ACHN (cell line): ENCODE data around the gene AXDND1.
"Not testable (repeated sequence)": the region's sequence is repeated elsewhere in the genome, so short reads cannot be mapped to it uniquely, and the experiment has no call there.

Experiments
- DNase-seq: peaks from one replicate; pipeline ENCODE4 v3.0.0-alpha.2; 2015
- in situ Hi-C: cut with HindIII; loops from 2 replicates; pipeline ENCODE4 v1.10.0; 2017; ENCODE audit warnings: low sequenced_read_pairs, low pct_ligation_motif_present, low pct_unique_long_range_greater_than_20kb

The AXDND1 gene

DNA sequence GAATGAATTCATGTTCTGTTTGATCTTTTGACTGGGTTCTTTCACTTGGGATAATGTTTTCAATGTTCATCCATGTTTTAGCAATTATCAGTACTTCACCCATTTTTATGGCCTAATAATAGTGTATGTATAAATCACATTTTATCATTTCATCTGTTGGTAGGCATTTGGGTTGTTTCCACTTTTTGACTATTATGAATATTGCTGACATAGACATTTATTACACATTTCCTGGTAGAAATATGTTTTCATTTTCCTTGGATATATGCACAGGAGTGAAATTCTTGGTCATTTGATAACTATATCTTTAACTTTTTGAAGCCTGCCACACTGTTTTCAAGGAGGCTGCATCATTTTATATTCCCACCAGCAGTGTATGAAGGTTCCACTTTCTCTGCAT is 79.8 kb downstream of the AXDND1 start:
- DNase-seq, result no peak
- in situ Hi-C loops, result no loop called here

DNA sequence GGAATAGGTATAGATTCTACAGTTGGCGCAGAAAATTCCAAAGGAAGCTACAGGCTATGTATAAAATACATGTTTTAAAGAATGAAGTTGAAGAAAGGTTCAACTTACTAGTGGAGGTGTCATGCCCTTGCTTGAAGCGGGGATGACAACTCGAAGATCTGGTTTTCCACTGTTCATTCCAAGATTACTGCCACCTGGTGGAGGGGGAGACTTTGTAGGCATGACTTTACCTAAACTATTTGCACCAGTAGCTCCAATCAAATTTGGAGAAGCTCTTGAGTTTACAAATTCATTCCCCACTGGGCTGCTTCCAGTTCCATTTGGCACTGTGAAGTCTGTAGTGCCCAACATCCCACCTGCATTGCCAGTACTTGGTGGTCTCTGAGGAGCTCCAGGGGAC is 81.7 kb downstream of the AXDND1 start:
- DNase-seq, result peak; percentile 37
- in situ Hi-C loops, result no loop called here

DNA sequence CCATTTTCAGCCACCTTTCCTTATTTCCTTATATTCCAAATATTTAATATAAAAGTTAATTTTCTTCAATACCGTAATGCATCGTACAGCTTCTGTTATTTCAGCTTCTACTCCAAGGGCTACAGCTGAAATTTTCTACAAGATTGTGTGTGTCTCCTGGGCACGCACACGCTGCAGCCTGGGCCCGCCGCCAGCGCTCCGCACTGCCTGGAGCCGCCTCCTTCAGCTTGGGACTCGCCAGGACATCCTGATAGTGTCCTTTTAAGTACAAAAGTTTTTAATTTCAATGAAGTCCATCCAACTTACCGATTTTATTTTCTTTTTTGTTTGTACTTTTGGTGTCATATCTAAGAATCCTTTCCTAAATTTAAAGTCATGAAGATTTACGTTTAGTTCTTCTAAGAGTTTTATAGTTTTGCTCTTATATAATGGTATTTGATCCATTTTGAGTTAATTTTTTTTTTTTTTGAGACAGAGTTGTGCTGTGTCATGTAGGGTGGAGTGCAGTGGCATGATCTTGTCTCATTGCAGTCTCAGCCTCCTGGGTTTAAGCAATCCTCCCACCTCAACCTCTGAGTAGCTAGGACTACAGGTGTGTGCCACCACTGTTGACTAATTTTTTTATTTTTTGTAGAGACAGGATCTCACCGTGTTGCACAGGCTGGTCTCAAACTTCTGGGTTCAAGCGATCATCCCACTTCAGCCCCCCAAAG is 82.8 kb downstream of the AXDND1 start:
- no peak for DNase-seq
- in situ Hi-C loops, result no loop called here

DNA sequence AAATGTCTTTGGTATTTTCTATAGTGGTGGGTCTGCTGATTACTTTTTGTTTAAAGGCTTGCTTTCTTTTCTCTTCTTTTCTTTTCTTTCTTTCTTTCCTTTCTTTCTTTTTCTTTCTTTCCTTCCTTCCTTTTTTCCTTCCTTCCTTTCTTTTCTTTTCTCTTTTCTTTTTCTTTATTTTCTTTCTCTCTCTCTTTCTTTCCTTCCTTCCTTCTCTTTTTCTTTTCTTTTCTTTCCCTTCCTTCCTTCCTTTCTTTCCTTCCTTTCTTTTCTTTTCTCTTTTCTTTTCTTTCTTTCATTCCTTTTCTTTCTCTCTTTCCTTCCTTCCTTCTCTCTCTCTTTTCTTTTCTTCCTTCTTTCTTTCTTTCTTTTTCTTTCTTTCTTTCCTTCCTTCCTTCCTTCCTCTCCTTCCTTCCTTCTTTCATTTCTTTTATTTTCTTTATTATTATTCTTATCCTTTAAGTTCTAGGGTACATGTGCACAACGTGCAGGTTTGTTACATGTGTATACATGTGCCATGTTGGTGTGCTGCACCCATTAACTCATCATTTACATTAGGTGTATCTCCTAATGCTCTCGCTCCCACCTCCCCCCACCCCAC is 93.9 kb downstream of the AXDND1 start:
- DNase-seq, in situ Hi-C loops: not testable (repeated sequence)

DNA sequence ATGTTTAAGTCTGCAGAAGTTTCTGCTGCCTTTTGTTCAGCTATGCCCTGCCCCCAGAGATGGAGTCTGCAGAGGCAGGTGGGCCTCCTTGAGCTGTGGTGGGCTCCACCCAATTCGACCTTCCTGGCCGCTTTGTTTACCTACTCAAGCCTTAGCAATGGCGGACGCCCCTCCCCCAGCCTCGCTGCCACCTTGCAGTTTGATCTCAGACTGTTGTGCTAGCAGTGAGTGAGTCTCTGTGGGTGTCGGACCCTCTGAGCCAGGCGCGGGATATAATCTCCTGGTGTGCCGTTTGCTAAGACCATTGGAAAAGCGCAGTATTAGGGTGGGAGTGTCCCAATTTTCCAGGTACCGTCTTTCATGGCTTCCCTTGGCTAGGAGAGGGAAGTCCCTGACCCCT is 99.9 kb downstream of the AXDND1 start:
- in situ Hi-C loops, DNase-seq: not testable (repeated sequence)

DNA sequence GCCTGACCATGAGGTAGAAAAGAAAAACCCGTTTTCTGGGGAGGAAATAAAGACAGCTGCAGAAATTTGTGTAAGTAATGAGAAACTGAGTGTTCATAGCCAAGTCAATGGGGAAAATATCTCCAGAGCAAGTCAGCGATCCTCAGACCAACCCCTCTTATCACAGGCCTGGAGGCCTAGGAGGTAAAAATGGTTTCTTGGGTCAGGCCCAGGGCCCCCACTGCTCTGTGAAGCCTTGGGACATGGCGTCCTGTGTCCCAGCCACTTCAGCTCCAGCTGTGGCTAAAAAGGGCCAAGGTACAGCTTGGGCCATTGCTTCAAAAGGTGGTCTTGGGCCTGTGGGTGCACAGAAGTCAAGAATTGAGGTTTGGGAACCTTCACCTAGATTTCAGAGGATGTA is 108.9 kb downstream of the AXDND1 start:
- in situ Hi-C loops, result no loop called here

DNA sequence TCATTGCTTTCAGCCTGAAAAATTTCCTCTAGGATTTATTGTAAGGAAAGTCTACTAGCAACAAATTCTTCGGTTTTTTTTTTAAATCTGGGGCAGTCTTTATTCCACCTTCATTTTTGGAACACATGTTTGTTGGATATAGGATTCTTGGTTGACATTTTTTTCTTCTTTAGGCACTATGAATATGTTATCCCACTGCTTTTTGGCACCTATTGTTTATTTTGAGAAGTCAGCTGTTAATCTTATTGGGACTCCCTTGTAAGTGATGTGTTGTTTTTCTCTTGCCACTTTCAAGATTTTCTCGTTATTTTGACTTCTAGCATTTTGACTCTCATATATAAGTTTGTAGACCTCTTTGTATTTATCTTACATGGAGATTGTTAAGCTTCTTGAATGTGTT is 110.7 kb downstream of the AXDND1 start:
- in situ Hi-C loops, result no loop called here

More for the DNA sequence above, 108.9 kb downstream of the AXDND1 start:
- no peak for DNase-seq

DNA sequence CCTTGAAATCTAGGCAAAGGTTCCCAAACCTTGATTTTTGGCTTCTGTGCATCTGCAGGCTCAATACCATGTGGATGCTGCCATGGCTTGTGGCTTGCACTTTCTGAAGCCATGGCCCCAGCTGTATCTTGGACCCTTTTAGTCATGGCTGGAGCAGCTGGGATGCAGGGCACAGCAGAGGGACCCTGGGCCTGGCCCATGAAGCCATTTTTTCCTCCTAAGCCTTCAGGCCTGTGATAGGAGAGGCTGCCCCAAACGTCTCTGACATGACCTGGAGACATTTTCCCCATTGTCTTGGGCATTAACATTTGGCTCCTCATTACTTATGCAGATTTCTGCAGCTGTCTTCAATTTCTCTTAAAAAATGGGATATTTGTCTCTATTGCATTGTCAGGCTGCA is 112.6 kb downstream of the AXDND1 start:
- DNase-seq, result no peak
- in situ Hi-C loops, result no loop called here

More for the DNA sequence above, 110.7 kb downstream of the AXDND1 start:
- peak; percentile 11 for DNase-seq

DNA sequence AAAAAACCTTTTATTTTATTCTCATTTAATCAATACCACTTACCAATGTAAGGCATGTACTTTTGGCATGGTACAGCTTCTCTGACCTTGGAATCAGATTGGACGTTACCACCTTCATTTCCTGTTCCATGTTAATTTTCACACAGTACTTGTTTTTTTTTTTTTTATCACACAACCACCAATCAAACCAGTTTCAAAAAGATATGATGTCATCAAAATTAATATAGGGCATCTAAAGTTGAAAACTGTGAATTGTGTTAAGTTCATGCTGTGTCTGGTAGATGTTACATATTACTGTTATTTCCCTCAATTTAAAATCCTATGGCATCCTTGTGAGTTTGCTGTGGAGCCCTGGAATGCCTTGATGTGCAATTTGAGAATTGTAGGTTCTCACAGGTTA is 124.8 kb downstream of the AXDND1 start:
- no peak for DNase-seq
- in situ Hi-C loops, result no loop called here

DNA sequence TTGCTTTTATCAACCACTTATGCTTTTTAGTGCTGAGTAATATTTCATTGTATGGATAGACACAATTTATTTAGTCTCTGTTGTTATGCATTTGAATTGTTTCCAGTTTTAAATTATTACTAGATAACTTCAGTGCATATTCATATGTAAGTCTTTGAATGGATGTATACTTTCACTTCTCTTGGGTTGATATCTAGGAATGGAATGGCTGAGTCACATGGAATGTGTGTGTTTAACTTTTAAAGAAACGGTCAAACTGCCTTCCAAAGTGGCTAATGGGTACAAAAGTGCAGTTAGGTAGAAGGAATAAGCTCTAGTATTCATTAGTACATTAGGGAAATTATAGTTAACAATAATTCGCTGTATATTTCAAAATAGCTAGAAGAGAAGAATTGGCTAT is 127.6 kb downstream of the AXDND1 start:
- DNase-seq, result no peak
- in situ Hi-C loops, result no loop called here

DNA sequence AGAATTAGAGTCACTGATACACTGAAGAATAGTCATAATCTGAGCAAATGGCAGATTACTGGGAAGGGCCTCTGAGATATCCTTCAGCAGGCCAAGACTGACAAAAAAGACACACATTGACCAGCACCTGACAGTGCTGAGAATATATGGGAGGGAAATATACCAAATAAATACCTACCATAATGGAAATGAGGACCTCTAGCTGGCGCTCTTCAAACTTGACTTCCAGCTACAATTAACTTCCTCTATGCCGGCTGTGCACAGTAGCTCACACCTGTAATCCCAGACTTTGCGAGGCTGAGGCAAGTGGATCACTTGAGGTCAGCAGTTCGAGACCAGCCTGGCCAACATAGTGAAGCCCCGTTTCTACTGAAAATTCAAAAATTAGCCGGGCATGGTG is 140.4 kb downstream of the AXDND1 start:
- in situ Hi-C loops, result no loop called here
- no peak for DNase-seq

DNA sequence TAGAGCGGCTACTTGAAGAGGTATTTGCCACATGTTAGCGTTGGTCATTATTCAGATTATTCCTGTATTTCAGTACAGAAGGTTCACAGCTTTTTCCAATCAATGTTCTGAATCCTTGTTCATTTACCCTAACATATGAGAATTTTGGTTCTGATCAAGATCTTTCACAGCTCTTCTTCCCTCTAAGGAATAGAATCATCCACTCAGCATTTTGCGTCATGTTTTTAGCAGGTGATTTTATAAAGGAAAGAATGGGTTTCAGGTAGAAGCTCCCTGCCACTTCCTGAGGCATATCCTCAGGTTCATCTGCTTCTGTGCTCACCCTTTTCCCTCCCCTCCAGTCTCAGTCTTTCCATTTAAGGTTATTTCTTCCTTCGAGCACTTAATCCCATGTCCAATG is 143.6 kb downstream of the AXDND1 start:
- DNase-seq, result no peak
- in situ Hi-C loops, result no loop called here

DNA sequence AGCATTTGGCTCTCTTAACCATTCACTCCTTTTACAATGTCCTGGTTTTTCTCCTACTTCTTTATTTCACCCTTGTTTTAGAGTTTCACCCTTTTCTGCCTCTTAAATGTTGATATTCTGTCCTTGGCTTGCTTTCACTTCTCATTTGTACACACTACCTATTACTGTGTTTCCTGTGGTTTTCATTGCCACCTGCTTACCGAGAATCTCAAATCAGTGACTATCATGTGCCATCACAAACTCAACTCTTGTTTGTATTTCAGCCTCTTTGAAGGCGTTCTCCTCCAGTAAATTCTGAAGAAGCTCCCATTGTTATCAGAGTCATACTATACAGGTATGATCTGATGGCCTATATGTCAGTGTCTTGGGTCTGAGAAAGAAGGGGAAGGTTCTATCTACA is 144.3 kb downstream of the AXDND1 start:
- no peak for DNase-seq
- in situ Hi-C loops, result no loop called here

DNA sequence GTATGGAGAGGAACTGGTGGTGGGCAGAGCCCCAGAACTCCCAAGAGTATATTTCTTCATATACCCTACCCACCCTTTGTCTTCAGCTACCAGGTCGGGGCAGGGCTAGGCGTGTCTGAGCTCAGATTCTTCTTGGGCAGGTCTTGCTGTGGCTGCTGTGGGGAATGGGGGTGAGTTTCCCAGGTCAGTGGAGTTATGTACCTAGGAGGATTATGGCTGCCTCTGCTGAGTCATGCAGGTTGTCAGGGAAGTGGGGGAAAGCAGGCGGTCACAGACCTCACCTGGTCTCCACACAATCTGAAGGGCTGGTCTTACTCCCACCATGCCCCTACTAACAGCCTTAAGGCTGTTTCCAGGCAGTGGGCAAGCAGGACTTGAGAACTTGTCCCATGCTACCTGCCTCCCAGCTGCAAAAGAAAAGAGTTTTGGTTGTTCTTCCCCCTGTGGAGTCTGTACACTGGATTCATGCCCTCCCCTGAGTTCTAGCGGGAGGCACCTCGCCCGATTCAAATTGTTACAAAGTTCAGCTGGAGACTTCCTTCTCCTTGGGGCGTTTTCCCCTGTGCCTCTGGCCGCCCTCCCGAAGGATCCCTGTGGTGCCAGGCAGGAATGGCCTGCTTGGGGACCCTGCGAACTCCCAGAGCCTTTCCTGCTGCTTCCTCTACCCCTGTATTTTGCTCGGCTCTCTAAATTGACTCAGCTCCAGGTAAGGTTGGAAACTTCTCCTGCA is 151.4 kb downstream of the AXDND1 start:
- no peak for DNase-seq
- in situ Hi-C loops, result no loop called here

DNA sequence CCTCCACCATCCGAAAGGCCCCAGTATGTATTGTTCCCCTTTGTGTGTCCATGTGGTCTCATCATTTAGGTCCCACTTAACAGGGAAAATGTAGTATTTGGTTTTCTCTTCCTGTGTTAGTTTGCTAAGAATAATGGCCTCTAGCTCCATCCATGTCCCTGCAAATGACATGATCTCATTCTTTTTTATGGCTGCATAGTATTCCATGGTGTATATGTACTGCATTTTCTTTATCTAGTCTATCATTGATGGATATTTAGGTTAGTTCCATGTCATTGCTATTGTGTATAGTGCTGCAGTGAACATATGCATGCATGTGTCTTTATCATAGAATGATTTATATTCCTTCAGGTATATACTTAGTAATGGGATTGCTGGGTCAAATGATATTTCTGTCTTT is 152.8 kb downstream of the AXDND1 start:
- in situ Hi-C loops, DNase-seq: not testable (repeated sequence)

DNA sequence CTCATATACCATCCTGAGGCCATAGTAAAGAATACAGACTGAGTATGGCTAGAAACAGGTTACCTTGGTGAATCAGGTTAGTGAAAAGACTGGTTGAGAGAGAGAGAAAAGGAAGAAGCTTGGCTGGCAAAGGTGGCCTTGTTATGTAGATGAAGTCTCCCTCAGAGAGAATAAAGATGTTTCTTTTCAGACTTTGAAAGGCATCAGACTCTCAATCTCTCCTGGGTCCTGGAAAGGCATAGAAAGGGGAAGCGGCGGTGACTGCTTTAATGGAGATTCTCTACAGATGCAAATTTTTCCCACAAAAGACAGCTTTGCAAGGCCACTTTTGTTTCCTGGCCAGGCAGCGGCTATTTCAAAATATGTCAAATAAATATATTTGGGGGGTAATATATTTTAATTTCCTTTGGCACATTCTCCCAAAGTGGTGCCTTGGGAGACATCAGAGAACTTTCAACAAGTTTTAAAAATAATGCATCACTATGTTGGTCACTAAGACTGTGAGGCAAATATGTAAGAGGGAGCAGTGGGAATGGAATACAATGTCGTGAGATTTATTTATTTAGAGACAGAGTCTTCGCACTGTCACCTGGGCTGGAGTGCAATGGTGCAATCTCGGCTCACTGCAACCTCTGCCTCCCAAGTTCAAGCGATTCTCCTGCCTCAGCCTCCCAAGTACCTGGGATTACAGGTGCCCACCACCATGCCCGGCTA is 163.9 kb downstream of the AXDND1 start:
- DNase-seq, result no peak
- in situ Hi-C loops, result no loop called here

DNA sequence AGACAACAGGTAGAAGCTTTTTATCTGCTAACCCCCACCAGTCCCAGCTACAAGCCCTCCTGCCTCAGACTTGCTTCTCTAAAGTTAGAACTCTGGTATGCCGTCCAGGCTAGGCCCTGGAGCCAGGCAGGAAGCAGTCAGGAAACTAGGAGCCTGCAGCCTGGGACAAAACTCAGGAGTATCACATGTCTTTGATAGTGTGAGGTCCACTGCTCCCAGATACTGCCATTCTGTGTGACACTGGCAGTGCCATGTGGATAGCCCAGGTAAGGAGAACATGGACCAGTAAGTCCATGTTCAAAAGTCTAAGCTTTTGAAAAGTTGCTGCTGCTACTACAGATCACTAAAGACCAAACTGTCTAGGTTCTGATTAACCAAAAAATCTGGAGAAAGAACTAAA is 164.6 kb downstream of the AXDND1 start:
- DNase-seq, result no peak
- in situ Hi-C loops, result no loop called here

DNA sequence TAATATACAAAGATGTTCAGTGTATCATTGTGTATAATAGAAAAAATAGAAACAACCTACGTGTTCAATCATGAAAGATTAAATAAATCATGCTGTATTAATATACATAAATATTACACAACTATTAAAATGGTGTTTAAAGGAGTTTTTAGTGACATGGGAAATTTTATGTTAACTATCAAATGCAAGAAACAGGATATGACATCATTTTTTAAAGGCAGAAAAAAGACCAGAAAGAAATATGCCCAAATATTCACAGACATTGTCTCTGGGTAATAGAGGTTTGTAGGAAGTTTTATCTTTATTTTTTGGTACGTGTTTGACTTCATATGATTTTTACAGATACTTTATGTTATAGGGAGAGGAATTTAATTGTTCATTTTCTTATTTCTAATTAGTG is 176.0 kb downstream of the AXDND1 start:
- in situ Hi-C loops, result no loop called here
- no peak for DNase-seq

DNA sequence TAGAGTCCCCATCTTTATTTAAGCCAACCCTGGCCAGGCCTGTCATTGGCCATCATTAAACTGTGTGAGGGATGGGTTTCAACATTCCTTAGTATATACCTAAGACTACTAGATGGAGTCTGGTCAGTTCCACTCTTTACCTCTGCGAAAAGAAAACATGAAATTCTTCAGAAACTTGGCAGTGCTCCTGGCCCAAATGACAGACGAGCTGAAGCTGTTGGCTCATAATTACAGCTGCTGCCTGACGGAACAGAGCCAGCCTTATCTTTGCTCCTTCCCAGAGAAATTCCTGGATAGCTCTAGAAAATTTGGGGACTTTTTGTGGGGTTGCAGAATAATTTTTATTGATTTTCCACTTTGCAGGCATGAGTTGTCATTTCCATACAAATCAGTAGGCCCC is 179.6 kb downstream of the AXDND1 start:
- DNase-seq, result no peak
- in situ Hi-C loops, result no loop called here
